WTC11 (cell line): ENCODE measurements around the gene SMG1.
"Not testable (repeated sequence)": the region's sequence is repeated elsewhere in the genome, so short reads cannot be mapped to it uniquely, and the experiment has no call there.

ENCODE experiments used
- ATF6 ChIP-seq: sonication (generic); formaldehyde crosslinking; IDR thresholded peaks from 2 replicates; pipeline ENCODE4 v1.8.1; 2023; ENCODE audit warnings: mild to moderate bottlenecking, missing genetic modification reagents
- CREB1 ChIP-seq: sonication (generic); formaldehyde crosslinking; IDR thresholded peaks from 2 replicates; pipeline ENCODE4 v1.8.0; 2023; ENCODE audit warnings: mild to moderate bottlenecking, missing genetic modification reagents
- CTCF ChIP-seq: fragments of 200-600 bp; IDR thresholded peaks from 2 replicates; pipeline ENCODE4 v1.8.0; 2022; ENCODE audit warnings: antibody characterized with exemption
- E2F4 ChIP-seq: sonication (generic); formaldehyde crosslinking; IDR thresholded peaks from 2 replicates; pipeline ENCODE4 v1.8.1; 2022; ENCODE audit warnings: low read depth, mild to moderate bottlenecking, moderate library complexity, missing genetic modification reagents, borderline replicate concordance
- ERG ChIP-seq: fragments of 250-450 bp; sonication (Bioruptor Pico); IDR thresholded peaks from 2 replicates; pipeline ENCODE4 v1.8.0; 2021; ENCODE audit warnings: mild to moderate bottlenecking
- IRF2 ChIP-seq: sonication (generic); formaldehyde crosslinking; IDR thresholded peaks from 2 replicates; pipeline ENCODE4 v1.8.0; 2022; ENCODE audit warnings: low read depth, missing genetic modification reagents, borderline replicate concordance
- MAX ChIP-seq: sonication (generic); formaldehyde crosslinking; IDR thresholded peaks from 2 replicates; pipeline ENCODE4 v1.8.0; 2022; ENCODE audit warnings: mild to moderate bottlenecking, missing genetic modification reagents
- MLX ChIP-seq: sonication (generic); formaldehyde crosslinking; IDR thresholded peaks from 2 replicates; pipeline ENCODE4 v1.8.1; 2023; ENCODE audit warnings: mild to moderate bottlenecking, missing genetic modification reagents, moderate library complexity
- NFE2L1 ChIP-seq: sonication (generic); formaldehyde crosslinking; IDR thresholded peaks from 2 replicates; pipeline ENCODE4 v1.8.1; 2023; ENCODE audit warnings: missing genetic modification reagents
- NR2C2 ChIP-seq: sonication (generic); formaldehyde crosslinking; IDR thresholded peaks from 2 replicates; pipeline ENCODE4 v1.8.0; 2022; ENCODE audit warnings: mild to moderate bottlenecking, missing genetic modification reagents
- USF1 ChIP-seq: sonication (generic); formaldehyde crosslinking; IDR thresholded peaks from 2 replicates; pipeline ENCODE4 v1.8.0; 2022; ENCODE audit warnings: mild to moderate bottlenecking, missing genetic modification reagents
- ZNF121 ChIP-seq: sonication (generic); formaldehyde crosslinking; IDR thresholded peaks from 2 replicates; pipeline ENCODE4 v1.8.0; 2023; ENCODE audit warnings: missing genetic modification reagents
- ZNF416 ChIP-seq: fragments of 250-450 bp; sonication (Bioruptor Pico); IDR thresholded peaks from 2 replicates; pipeline ENCODE4 v1.9.0; 2021; ENCODE audit warnings: mild to moderate bottlenecking, inconsistent platforms

GRCh38 chr16:18774651-18775050, 151.6 kb downstream of the SMG1 start:
- not testable (repeated sequence) for TF ChIP-seq MLX (CRISPR knock-in tag); MAX (CRISPR knock-in tag); ZNF121; CREB1; USF1; ATF6; ERG (CRISPR knock-in tag); ZNF416 (CRISPR knock-in tag); IRF2; CTCF; NR2C2 (CRISPR knock-in tag); NFE2L1 (CRISPR knock-in tag); E2F4 (CRISPR knock-in tag)
